Stimulated activated CD8-positive, alpha-beta memory T cell treated with anti-CD3 and anti-CD28 coated beads, Interleukin-15, amount 100 ng/mL, for 4 hours (primary cell): Measurements from ENCODE around the gene MATK.
A peak's percentile ranks its signal among the peaks of the same experiment; 100 is the strongest.

Experiments
- DNase-seq, 2 donors: peaks; one replicate each; pipeline ENCODE4 v3.0.0-alpha.2; 2020; ENCODE audit warnings: low read depth in 2 of 2

Gene MATK

GRCh38 chr19:3788996-3789778 is 3.0 kb upstream of the MATK start:
- no peak for DNase-seq

GRCh38 chr19:3785451-3785937 is 687 bp downstream of the MATK start:
- DNase-seq, result peak; percentile 36 to 60

GRCh38 chr19:3784607-3785450 is 1.4 kb downstream of the MATK start:
- DNase-seq, result no peak

GRCh38 chr19:3783660-3784584 is 2.3 kb downstream of the MATK start:
- DNase-seq, result no peak

- DNase-seq, result no peak
These were observed 3.3 kb downstream of the MATK start for GRCh38 chr19:3782903-3783302.

- no peak for DNase-seq
These were observed 3.9 kb downstream of the MATK start for GRCh38 chr19:3782330-3782729.

- no peak for DNase-seq
These were observed 4.6 kb downstream of the MATK start for GRCh38 chr19:3781603-3782002.

- DNase-seq, result no peak
These were observed 5.3 kb downstream of the MATK start for GRCh38 chr19:3780786-3781304.

GRCh38 chr19:3778899-3779723 is 7.1 kb downstream of the MATK start:
- no peak for DNase-seq

GRCh38 chr19:3778104-3778867 is 7.9 kb downstream of the MATK start:
- DNase-seq, result no peak

GRCh38 chr19:3776479-3777040 is 9.6 kb downstream of the MATK start:
- DNase-seq, result no peak

GRCh38 chr19:3775831-3776230 is 10.3 kb downstream of the MATK start:
- no peak for DNase-seq

- DNase-seq, result no peak
These were observed 10.8 kb downstream of the MATK start for GRCh38 chr19:3775374-3775711.

- DNase-seq, result no peak
These were observed 11.4 kb downstream of the MATK start for GRCh38 chr19:3774621-3775373.

- no peak for DNase-seq
These were observed 12.2 kb downstream of the MATK start for GRCh38 chr19:3773814-3774515.

GRCh38 chr19:3771906-3772455 is 14.2 kb downstream of the MATK start, which contains the start of gene RAX2:
Gene RAX2, minus strand, starts transcription at chr19:3772228. Its CDS starts 486 bp downstream, at chr19:3771742.
- no peak for DNase-seq

GRCh38 chr19:3771000-3771905 is 14.9 kb downstream of the MATK start:
- DNase-seq, result no peak
